ENCODE data around the gene SLC16A4. TPM values are rescaled to one million over a fixed set of nuclear protein-coding genes. Genes with fewer than 3 reads are reported as not detected.
"Not testable (repeated sequence)": the region's sequence is repeated elsewhere in the genome, so short reads cannot be mapped to it uniquely, and the experiment has no call there.

SLC16A4 gene
- total and polyA plus RNA-seq, 10 donors: 1.5 to 6.9 (median 4.8) TPM

- TF ChIP-seq POLR2A (IDR thresholded peaks at IDR 0.05): peak; percentile 70 to 81 (median 81)
- peak in 6 of 11 experiments; percentile 7 to 44 (median 24) for TF ChIP-seq CTCF (IDR thresholded peaks at IDR 0.05 in 8 of 11, conservative IDR thresholded peaks at IDR 0.05 in 3 of 11)
- peak; percentile 99 for TF ChIP-seq POLR2AphosphoS5 (IDR thresholded peaks at IDR 0.05)
- Histone ChIP-seq H3K36me3 (peaks cover 0 to 37% (median 32%) of the 10 kb centered on the region in 6 donors), H3K27me3 (replicated peaks in 1 of 7) (no peaks in the 10 kb centered on the region), H3K4me3 (peak within 1 kb of the TSS; percentile 61 to 93 (median 82)), H3K9me3 (no peaks in the 10 kb centered on the region), H3K27ac (peak within 1 kb of the TSS; percentile 93 to 98 (median 95)), H3K4me1 (peaks cover 18 to 54% (median 32%) of the 10 kb centered on the region in 6 donors)
- intact Hi-C loops (cut with DNase I; ENCODE audit: low total_unique reads): loop anchor here (5.0 kb wide), 1 partner anchor 70 kb away; the partner anchor contains the start of gene RBM15
- DNase-seq: peak; percentile 98
- 0 to 6% (median 0%) methylated on average over 58 to 76 of the region's 76 CpGs for WGBS, 5 donors
Measured at GRCh38 chr1:110407260-110408210, 16.7 kb upstream of the SLC16A4 start, which contains the start of gene LAMTOR5. Gene LAMTOR5, minus strand, starts transcription at chr1:110407694. Its CDS starts 74 bp downstream, at chr1:110407620.

GRCh38 chr1:110406407-110406806, 15.6 kb upstream of the SLC16A4 start:
- Histone ChIP-seq H3K4me3 (peak overlapping the region; percentile 61 to 93 (median 82)), H3K27ac (peak overlapping the region in 7 of 8 donors; percentile 93 to 98 (median 96)), H3K4me1 (peaks cover 18 to 48% (median 30%) of the 10 kb centered on the region in 6 donors), H3K36me3 (peaks cover 5 to 48% (median 44%) of the 10 kb centered on the region in 6 donors)
- H3K9me3 ChIP-seq; H3K27me3 ChIP-seq (replicated peaks in 1 of 7); DNase-seq: not testable (repeated sequence)
- intact Hi-C loops (cut with DNase I; ENCODE audit: low total_unique reads): loop anchor here (5.0 kb wide), 1 partner anchor 69 kb away; the partner anchor contains the start of gene RBM15
- 71 to 84% (median 73%) methylated on average over 15 of the region's 15 CpGs for WGBS, 5 donors

GRCh38 chr1:110404401-110404800, 13.6 kb upstream of the SLC16A4 start:
- intact Hi-C loops (cut with DNase I; ENCODE audit: low total_unique reads): no loop called here
- 90 to 97% (median 93%) methylated on average over 4 of the region's 4 CpGs for WGBS, 5 donors
- no peak overlapping the region for H3K27ac ChIP-seq
- peaks cover 18 to 44% (median 30%) of the 10 kb centered on the region in 6 donors for H3K4me1 ChIP-seq
- H3K4me3 ChIP-seq: no peak overlapping the region
- TF ChIP-seq POLR2AphosphoS5 (IDR thresholded peaks at IDR 0.05) (no peak), POLR2A (IDR thresholded peaks at IDR 0.05) (no peak), CTCF (IDR thresholded peaks at IDR 0.05 in 8 of 11, conservative IDR thresholded peaks at IDR 0.05 in 3 of 11) (no peak)
- no peaks in the 10 kb centered on the region for H3K9me3 ChIP-seq
- no peaks in the 10 kb centered on the region for H3K27me3 ChIP-seq (replicated peaks in 1 of 7)
- no peak for DNase-seq
- peaks cover 5 to 68% (median 63%) of the 10 kb centered on the region in 6 donors for H3K36me3 ChIP-seq

GRCh38 chr1:110403805-110404204, 13.0 kb upstream of the SLC16A4 start:
- WGBS, 5 donors: 93 to 97% (median 94%) methylated on average over 5 of the region's 5 CpGs
- TF ChIP-seq POLR2A (IDR thresholded peaks at IDR 0.05): no peak
- TF ChIP-seq CTCF (IDR thresholded peaks at IDR 0.05 in 8 of 11, conservative IDR thresholded peaks at IDR 0.05 in 3 of 11): no peak
- TF ChIP-seq POLR2AphosphoS5 (IDR thresholded peaks at IDR 0.05): no peak
- Histone ChIP-seq H3K27ac (no peak overlapping the region), H3K4me3 (no peak overlapping the region), H3K36me3 (peaks cover 5 to 74% (median 67%) of the 10 kb centered on the region in 6 donors), H3K4me1 (peaks cover 18 to 39% (median 29%) of the 10 kb centered on the region in 6 donors), H3K27me3 (replicated peaks in 1 of 7) (no peaks in the 10 kb centered on the region), H3K9me3 (no peaks in the 10 kb centered on the region)
- intact Hi-C loops (cut with DNase I; ENCODE audit: low total_unique reads): no loop called here
- no peak for DNase-seq

Measured in spleen (tissue), 11 donors.